Measurements from ENCODE around the gene GOPC.

The GOPC gene

GRCh38 chr6:117595099-117595923 lies 7.0 kb downstream of the GOPC start:
- no peak for DNase-seq

- DNase-seq: no peak
Observed at GRCh38 chr6:117592983-117593759, 9.1 kb downstream of the GOPC start.

GRCh38 chr6:117591405-117591804 lies 10.9 kb downstream of the GOPC start:
- no peak for DNase-seq

- no peak for DNase-seq
Observed at GRCh38 chr6:117590447-117590846, 11.9 kb downstream of the GOPC start.

GRCh38 chr6:117585647-117586046 lies 16.7 kb downstream of the GOPC start:
- DNase-seq: no peak

GRCh38 chr6:117574198-117574597 lies 28.1 kb downstream of the GOPC start:
- DNase-seq: no peak

- DNase-seq: no peak
Observed at GRCh38 chr6:117573006-117573680, 29.2 kb downstream of the GOPC start.

- no peak for DNase-seq
Observed at GRCh38 chr6:117568831-117569410, 33.4 kb downstream of the GOPC start.

GRCh38 chr6:117568247-117568646 lies 34.1 kb downstream of the GOPC start:
- DNase-seq: no peak

- no peak for DNase-seq
Observed at GRCh38 chr6:117564681-117565080, 37.6 kb downstream of the GOPC start.

GRCh38 chr6:117561128-117561527 lies 41.2 kb downstream of the GOPC start:
- DNase-seq: no peak

GRCh38 chr6:117559299-117559698 lies 43.0 kb downstream of the GOPC start:
- no peak for DNase-seq

- no peak for DNase-seq
Observed at GRCh38 chr6:117558818-117559217, 43.5 kb downstream of the GOPC start.

GRCh38 chr6:117557951-117558350 lies 44.4 kb downstream of the GOPC start:
- DNase-seq: no peak

- peak; percentile 61 for DNase-seq
Observed at GRCh38 chr6:117555882-117556498, 46.3 kb downstream of the GOPC start.

GRCh38 chr6:117555262-117555849 lies 47.0 kb downstream of the GOPC start:
- no peak for DNase-seq

GRCh38 chr6:117553142-117553541 lies 49.2 kb downstream of the GOPC start:
- no peak for DNase-seq

- DNase-seq: no peak
Observed at GRCh38 chr6:117552618-117553017, 49.7 kb downstream of the GOPC start.

- no peak for DNase-seq
Observed at GRCh38 chr6:117550618-117551242, 51.6 kb downstream of the GOPC start.

- no peak for DNase-seq
Observed at GRCh38 chr6:117550078-117550600, 52.2 kb downstream of the GOPC start.

- no peak for DNase-seq
Observed at GRCh38 chr6:117549611-117550010, 52.7 kb downstream of the GOPC start.
